Spleen (tissue), 11 donors: ENCODE results near the gene CTNNA2. TPM values are rescaled to one million over a fixed set of nuclear protein-coding genes. Genes with fewer than 3 reads are reported as not detected.

Source experiments
- DNase-seq: peaks from one replicate; pipeline ENCODE4 v3.0.0-alpha.2; 2020
- H3K27ac ChIP-seq, 8 donors: fragments of 200-600 bp; sonication (generic) in 7 of 8; 1 replicate in 4 of 8; 2 replicates in 4 of 8; pipeline versions ENCODE4 v1.5.0 to v1.8.0; 2016 to 2021; ENCODE audit warnings: inconsistent platforms in 4 of 8, mild to moderate bottlenecking in 4 of 8, moderate library complexity in 1 of 8
- H3K27me3 ChIP-seq, 7 donors: fragments of 200-600 bp; sonication (generic) in 6 of 7; replicated peaks in 1 of 7; 1 replicate in 4 of 7; 2 replicates in 3 of 7; pipeline versions ENCODE4 v1.5.0 to v1.8.0; 2016 to 2021; ENCODE audit warnings: inconsistent platforms in 3 of 7, mild to moderate bottlenecking in 1 of 7
- H3K36me3 ChIP-seq, 6 donors: fragments of 200-600 bp; sonication (generic) in 5 of 6; 1 replicate in 4 of 6; 2 replicates in 2 of 6; pipeline versions ENCODE4 v1.5.0 to v1.8.0; 2016 to 2021; ENCODE audit warnings: inconsistent platforms in 2 of 6
- H3K4me1 ChIP-seq, 6 donors: fragments of 200-600 bp; sonication (generic) in 5 of 6; 1 replicate in 3 of 6; 2 replicates in 3 of 6; pipeline versions ENCODE4 v1.5.0 to v1.8.0; 2016 to 2021; ENCODE audit warnings: inconsistent platforms in 3 of 6
- H3K4me3 ChIP-seq, 8 donors: fragments of 200-600 bp; sonication (generic) in 7 of 8; 1 replicate in 4 of 8; 2 replicates in 4 of 8; pipeline versions ENCODE4 v1.5.0 to v1.8.0; 2016 to 2021; ENCODE audit warnings: inconsistent platforms in 4 of 8, mild to moderate bottlenecking in 4 of 8, moderate library complexity in 2 of 8
- H3K9me3 ChIP-seq, 8 donors: fragments of 200-600 bp; sonication (generic) in 7 of 8; 1 replicate in 4 of 8; 2 replicates in 4 of 8; pipeline versions ENCODE4 v1.5.0 to v1.8.0; 2016 to 2021; ENCODE audit warnings: inconsistent platforms in 4 of 8
- CTCF ChIP-seq, 11 experiments: fragments of 200-600 bp in 7 of 11; fragments of 450-650 bp in 4 of 11; sonication (generic) in 4 of 11; IDR thresholded peaks in 8 of 11; conservative IDR thresholded peaks in 3 of 11; 1 replicate in 7 of 11; 2 replicates in 4 of 11; pipeline versions ENCODE4 v1.4.0 to v1.8.0; 2016 to 2021; ENCODE audit warnings: antibody characterized with exemption in 11 of 11, inconsistent platforms in 4 of 11, mild to moderate bottlenecking in 1 of 11
- POLR2A ChIP-seq, 3 donors: fragments of 450-650 bp; IDR thresholded peaks; one replicate each; pipeline ENCODE4 v1.5.1; 2017; ENCODE audit warnings: antibody characterized with exemption in 3 of 3, mild to moderate bottlenecking in 1 of 3
- POLR2AphosphoS5 ChIP-seq, 3 donors: sonication (generic); formaldehyde crosslinking; IDR thresholded peaks; one replicate each; pipeline ENCODE4 v1.5.1; 2017; ENCODE audit warnings: antibody characterized with exemption in 3 of 3
- WGBS, 5 donors: extraction: QIAGEN DNeasy Blood & Tissue Kit in 3 of 5; methylation state at CpG; one replicate each; pipeline versions ENCODE4 v1.1.5 to v1.1.7; 2013 to 2018; 5-methylcytosine and 5-hydroxymethylcytosine counted together
- intact Hi-C: fragments of 100-400 bp; cut with DNase I; formaldehyde crosslinking; loops from one replicate; pipeline ENCODE4 v1.15.0; 2023; ENCODE audit warnings: low total_unique reads
- polyA plus RNA-seq, 3 donors: library from polyadenylated mRNA; stranded (reverse); fragments of 200-250 nt; gene quantifications; one replicate each; pipeline ENCODE4 v1.2.1, GENCODE V29; 2013
- total RNA-seq, 7 donors: library from RNA; depleted of rRNA in 3 of 7; stranded (reverse); fragments of >200 nt in 3 of 7; fragmentation: NEBNext Ultra II Directional in 4 of 7; extraction: Animal tissue kit (Norgen Biotek cat#: 25700) in 4 of 7; gene quantifications; one replicate each; pipeline versions ENCODE4 v1.1.0 to v1.2.1, GENCODE V29; 2016 to 2021
- donor health status: healthy with polysubstance abuse.
- donor health status: DM: no; HTN: no; CAD: no; lungs with moderate emphysema.
- donor health status: DM: no; HTN: no; CAD: no.
- donor health status: Bipolar disorder and iron deficiency.
- donor health status: healthy.
- donor health status: DM: no; HTN: no; CAD: no.
- donor health status: DM: yes; HTN: yes; CAD: no.

The CTNNA2 gene
- total and polyA plus RNA-seq, 10 donors = not detected

GRCh38 chr2:79980116-79980515 lies 467.3 kb downstream of the CTNNA2 start:
- no peaks in the 10 kb centered on the region for H3K9me3 ChIP-seq
- no peaks in the 10 kb centered on the region for H3K36me3 ChIP-seq
- intact Hi-C loops = no loop called here
- 48 to 81% (median 71%) methylated on average over 1 of the region's 1 CpG for WGBS, 5 donors
- TF ChIP-seq CTCF (IDR thresholded peaks at IDR 0.05 in 8 of 11, conservative IDR thresholded peaks at IDR 0.05 in 3 of 11) (no peak), POLR2A (IDR thresholded peaks at IDR 0.05) (no peak), POLR2AphosphoS5 (IDR thresholded peaks at IDR 0.05) (no peak)
- H3K27me3 ChIP-seq = no peaks in the 10 kb centered on the region
- no peak overlapping the region for H3K4me3 ChIP-seq
- H3K27ac ChIP-seq = no peak overlapping the region
- H3K4me1 ChIP-seq = no peaks in the 10 kb centered on the region
- no peak for DNase-seq

DNA sequence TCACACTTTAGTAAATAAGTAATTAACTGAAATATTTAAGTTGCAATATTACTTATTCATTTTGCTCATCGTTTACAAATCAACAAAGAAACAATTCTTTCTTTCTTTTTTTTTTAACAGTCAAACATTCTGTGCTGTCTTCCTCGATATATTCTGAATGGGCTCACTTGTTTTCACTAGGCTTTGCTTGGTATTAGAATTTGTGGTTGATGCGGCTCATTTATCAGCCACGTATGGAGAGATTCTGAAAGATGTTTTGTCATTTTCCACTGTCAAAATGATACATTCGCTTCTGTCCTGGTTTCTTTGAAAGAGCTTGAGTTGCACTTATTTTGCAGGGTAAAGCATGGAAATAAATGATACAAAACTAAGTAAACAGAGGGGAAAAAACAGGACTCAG lies 468.0 kb downstream of the CTNNA2 start:
- intact Hi-C loops = no loop called here
- Histone ChIP-seq H3K27me3 (no peaks in the 10 kb centered on the region), H3K4me3 (no peak overlapping the region), H3K4me1 (no peaks in the 10 kb centered on the region), H3K27ac (no peak overlapping the region), H3K9me3 (no peaks in the 10 kb centered on the region), H3K36me3 (no peaks in the 10 kb centered on the region)
- TF ChIP-seq CTCF (IDR thresholded peaks at IDR 0.05 in 8 of 11, conservative IDR thresholded peaks at IDR 0.05 in 3 of 11) (no peak), POLR2AphosphoS5 (IDR thresholded peaks at IDR 0.05) (no peak), POLR2A (IDR thresholded peaks at IDR 0.05) (no peak)
- no peak for DNase-seq
- WGBS, 5 donors = 74 to 86% (median 82%) methylated on average over 5 of the region's 5 CpGs

- DNase-seq = no peak
- no peaks in the 10 kb centered on the region for H3K36me3 ChIP-seq
- 74 to 91% (median 82%) methylated on average over 3 of the region's 3 CpGs for WGBS, 5 donors
Measured at GRCh38 chr2:79981316-79981715, 468.5 kb downstream of the CTNNA2 start.

GRCh38 chr2:79982445-79982844 lies 469.6 kb downstream of the CTNNA2 start:
- Histone ChIP-seq H3K36me3 (no peaks in the 10 kb centered on the region), H3K4me3 (no peak overlapping the region), H3K9me3 (no peaks in the 10 kb centered on the region), H3K27ac (no peak overlapping the region), H3K4me1 (no peaks in the 10 kb centered on the region), H3K27me3 (no peaks in the 10 kb centered on the region)
- 64 to 80% (median 70%) methylated on average over 4 of the region's 4 CpGs for WGBS, 5 donors
- DNase-seq = no peak
- intact Hi-C loops = no loop called here
- TF ChIP-seq POLR2AphosphoS5 (IDR thresholded peaks at IDR 0.05) = no peak
- TF ChIP-seq CTCF (IDR thresholded peaks at IDR 0.05 in 8 of 11, conservative IDR thresholded peaks at IDR 0.05 in 3 of 11) = no peak
- TF ChIP-seq POLR2A (IDR thresholded peaks at IDR 0.05) = no peak

More at GRCh38 chr2:79981316-79981715, 468.5 kb downstream of the CTNNA2 start:
- H3K4me1 ChIP-seq = no peaks in the 10 kb centered on the region
- H3K27ac ChIP-seq = no peak overlapping the region
- intact Hi-C loops = no loop called here
- no peaks in the 10 kb centered on the region for H3K9me3 ChIP-seq
- TF ChIP-seq CTCF (IDR thresholded peaks at IDR 0.05 in 8 of 11, conservative IDR thresholded peaks at IDR 0.05 in 3 of 11) (no peak), POLR2AphosphoS5 (IDR thresholded peaks at IDR 0.05) (no peak), POLR2A (IDR thresholded peaks at IDR 0.05) (no peak)
- no peak overlapping the region for H3K4me3 ChIP-seq
- no peaks in the 10 kb centered on the region for H3K27me3 ChIP-seq
